GM19468 (cell line): ENCODE measurements around the gene SIX2.

Experiments
- ATAC-seq: cut with Tn5 transposase; IDR thresholded peaks from one replicate; pipeline ENCODE4 v1.9.1; 2021; ENCODE audit warnings: mild to moderate bottlenecking, moderate library complexity, moderate number of reproducible peaks; ENCODE audit not compliant: unreplicated experiment; ENCODE audit errors: extremely low read depth

The SIX2 gene

DNA sequence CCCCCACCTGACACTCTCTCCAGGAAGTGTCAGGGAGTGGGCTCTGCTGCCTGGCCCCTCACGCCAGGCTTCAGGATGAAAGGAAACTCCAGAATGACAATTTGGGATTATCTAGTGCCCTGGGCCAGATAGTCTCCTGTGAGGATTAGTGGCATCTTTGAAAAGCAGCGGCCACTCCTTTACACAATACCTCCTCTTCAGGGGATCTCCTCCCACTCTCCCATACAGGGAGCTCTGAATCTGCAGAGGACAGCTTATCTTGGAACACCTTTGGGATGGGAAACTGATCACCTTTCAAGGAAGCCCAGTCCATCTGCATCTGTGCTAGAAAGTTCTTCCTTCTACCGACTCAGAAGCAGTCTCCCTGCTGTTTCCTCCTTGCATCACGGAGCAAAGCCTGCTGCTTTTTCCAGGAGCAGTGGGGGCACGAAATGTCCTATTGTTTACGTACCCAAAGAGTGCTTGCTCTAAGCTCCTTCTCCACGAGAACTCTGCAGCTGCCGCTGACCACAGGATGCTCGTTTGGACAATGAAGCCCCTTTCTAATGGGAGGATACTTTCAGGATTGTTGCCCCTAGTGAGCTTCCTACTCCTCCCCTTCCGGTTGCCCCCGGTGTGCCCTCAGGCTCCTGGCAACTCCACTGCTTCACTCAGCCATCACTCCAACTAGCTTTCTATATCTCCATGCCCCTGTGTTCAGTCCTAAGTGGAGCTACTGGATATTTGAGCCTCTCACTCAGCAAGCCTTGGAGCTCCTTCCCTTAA lies 36.3 kb downstream of the SIX2 start:
- ATAC-seq: no peak

- no peak for ATAC-seq
Measured at GRCh38 chr2:44970846-44971450, 38.3 kb downstream of the SIX2 start.

GRCh38 chr2:44969936-44970335 lies 39.3 kb downstream of the SIX2 start:
- no peak for ATAC-seq

- ATAC-seq: no peak
Measured at GRCh38 chr2:44967727-44968432, 41.4 kb downstream of the SIX2 start.

DNA sequence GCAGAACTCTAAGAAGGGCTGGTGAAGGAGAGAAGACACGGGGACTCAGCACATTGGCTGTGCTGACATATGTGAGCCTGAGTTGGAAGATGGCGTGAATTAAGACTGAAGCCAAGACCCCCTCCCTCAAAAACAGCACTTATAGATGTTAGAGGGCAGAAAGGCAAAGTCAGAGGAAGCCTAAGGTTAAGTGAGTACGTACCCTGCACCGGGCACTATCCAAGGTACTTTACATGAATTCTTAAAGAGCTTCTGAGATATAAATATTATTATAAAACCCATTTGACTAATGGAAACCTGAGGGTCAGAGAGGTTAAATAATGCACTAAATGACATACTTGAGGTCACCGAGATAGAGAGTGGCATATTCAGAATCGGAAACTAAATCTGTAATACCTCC lies 42.2 kb downstream of the SIX2 start:
- no peak for ATAC-seq

DNA sequence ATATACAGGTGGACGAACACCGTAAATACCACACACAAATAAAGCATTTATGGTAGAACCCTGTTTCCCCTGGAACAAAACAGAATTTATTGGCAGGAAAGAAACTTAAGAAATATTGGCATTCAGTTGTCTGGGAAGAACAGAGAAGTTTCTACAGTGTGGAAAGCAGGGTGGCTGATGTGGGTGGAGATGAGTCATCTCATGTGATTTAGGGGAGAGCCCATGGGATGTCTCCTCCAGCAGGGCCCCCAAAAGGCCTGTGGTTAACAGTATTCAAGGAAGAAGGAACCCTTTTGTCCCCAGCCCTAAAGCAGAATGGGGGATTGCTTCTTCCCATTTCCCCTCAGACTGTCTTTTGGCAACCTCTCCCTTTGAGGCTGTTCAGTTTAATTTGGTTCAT lies 43.6 kb downstream of the SIX2 start:
- no peak for ATAC-seq

GRCh38 chr2:44964752-44965236 lies 44.5 kb downstream of the SIX2 start:
- no peak for ATAC-seq

GRCh38 chr2:44962176-44962695 lies 47.0 kb downstream of the SIX2 start:
- no peak for ATAC-seq

DNA sequence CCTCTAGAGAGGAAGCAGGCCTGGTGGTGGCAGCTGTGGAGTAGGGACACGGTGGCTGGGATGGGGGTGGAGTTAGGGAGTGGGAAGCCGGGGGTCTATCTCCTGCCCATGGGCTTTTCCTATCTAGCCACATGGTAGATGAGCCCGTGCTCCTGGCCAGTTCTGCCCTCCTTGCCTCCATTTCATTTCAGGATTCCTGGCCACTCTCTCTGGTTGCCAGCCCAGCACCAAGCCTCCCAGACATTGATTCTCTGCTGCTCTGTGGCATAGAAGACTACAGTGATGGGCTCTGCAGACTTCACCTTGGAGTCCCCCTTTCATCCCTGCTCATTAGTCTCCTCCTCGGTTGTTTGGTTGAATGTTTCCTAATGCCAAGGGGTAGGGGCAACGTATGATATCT lies 48.4 kb downstream of the SIX2 start:
- ATAC-seq: no peak

GRCh38 chr2:44959855-44960254 lies 49.4 kb downstream of the SIX2 start:
- no peak for ATAC-seq

DNA sequence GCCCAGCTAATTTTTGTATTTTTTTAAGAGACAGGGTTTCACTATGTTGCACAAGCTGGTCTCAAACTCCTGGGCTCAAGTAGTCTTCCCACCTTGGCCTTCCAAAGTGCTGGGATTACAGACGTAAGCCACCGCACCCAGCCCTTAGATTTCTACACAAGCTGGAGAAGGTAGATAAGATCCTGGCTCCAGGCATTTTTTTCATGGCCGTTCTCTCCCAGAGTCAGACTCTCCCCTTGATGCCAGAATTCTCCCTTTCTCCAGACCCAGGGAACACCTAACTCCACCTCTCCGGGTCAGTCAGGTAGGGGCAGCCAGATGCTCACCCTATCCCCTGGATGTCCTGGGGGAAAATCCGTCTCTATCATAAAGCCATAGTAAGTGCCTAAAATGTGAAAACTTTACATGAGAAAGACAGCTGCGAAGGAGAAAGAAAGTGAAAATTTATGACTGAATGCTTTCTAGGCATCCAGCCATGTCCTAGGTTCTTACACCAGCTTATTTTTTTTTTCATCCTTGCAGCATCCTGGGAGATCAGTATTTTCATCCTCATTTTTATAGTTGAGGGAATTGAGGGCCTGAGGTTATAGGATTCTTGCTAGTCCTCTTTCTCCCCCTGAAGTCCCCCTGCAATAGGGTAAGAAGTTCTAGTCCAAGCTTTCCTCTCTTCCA lies 51.5 kb downstream of the SIX2 start:
- no peak for ATAC-seq

DNA sequence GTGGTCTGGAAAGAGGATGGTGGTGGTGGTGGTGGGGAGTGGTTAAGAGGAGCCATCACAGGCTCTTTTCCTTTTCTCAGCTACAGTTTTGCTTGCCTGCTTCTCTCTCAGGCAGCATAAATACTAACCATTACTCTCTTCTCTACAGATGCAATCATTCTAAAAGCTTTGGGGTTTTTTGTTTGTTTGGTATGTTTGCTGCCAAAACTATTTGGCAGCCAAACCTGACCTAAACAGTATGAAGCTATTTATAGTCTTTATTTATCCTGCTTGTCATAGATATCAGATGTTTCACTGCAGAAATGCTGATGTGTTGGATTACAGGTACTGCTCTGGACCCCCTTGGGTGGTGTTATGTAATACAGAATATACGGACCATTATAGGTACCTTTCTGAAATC lies 52.4 kb downstream of the SIX2 start:
- ATAC-seq: no peak

DNA sequence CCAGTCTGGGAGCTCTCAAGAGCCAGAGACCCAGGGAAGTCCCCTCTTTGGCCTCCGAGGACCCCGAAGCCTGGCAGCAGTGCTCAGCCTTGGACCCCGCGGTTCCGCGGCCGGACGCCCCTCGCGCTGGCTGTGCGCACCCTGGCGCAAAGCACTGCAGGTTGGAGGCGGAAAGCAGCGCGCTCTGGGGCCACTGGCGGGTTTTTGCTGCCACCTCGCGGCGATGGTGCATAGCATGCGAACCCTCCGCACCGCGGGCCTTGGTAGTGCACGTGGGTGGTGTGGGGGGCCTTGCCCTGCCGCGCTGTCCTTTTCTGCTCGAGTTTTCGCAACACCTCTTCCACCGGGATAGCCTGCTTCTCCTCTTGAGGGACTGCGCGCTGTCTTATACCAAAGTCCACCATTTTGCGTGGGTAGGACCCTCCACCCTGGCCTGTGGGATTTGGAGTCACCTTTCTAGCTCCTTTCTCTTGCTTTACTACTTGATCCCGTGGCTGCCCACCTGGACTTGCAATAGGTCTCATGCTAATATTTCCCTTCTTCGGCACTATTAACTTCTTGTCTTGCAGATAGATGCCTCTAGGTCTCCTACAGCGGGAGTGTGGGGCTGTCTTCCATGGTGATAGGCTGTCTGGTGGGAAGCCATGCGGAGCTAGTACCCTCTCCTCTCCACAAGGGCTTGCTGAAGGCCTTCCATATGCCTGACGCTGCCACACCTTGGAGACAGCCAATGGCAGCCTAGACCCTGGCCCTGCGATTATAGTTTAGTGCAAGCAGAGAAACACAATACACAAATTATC lies 53.5 kb downstream of the SIX2 start:
- ATAC-seq: no peak
